GM10248 (cell line): ENCODE measurements around the gene ATP9B.

Experiments
- CTCF ChIA-PET: fragments of 300-600 bp; sonication (Branson Sonifier 250); formaldehyde crosslinking; extraction: SDS; loops from one replicate; lab custom pipeline; 2021; ENCODE audit warnings: antibody characterized with exemption; lab: Yijun Ruan, JAX
- POLR2A ChIA-PET: fragments of 350-650 bp; sonication (Branson Sonifier 250); formaldehyde crosslinking; extraction: SDS; loops from one replicate; lab custom pipeline; 2020; ENCODE audit warnings: antibody characterized with exemption; lab: Yijun Ruan, JAX
- DNase-seq: peaks from one replicate; pipeline ENCODE4 v3.0.0; 2012; ENCODE audit errors: extremely low spot score
- CTCF ChIP-seq: IDR thresholded peaks from 2 replicates; pipeline ENCODE4 v1.5.1; 2012; ENCODE audit warnings: mild to moderate bottlenecking, low read depth; ENCODE audit errors: extremely low read depth, missing control alignments, control extremely low read depth

The ATP9B gene

GRCh38 chr18:79234438-79234837 lies 165.2 kb downstream of the ATP9B start:
- CTCF ChIA-PET: interaction anchor here (1.1 to 1.4 kb wide), 2 partner anchors 26 to 250 kb away, joined by 3 to 4 read pairs; no protein-coding TSS in a partner anchor
- POLR2A ChIA-PET: no interaction called here
- DNase-seq: no peak
- no peak for TF ChIP-seq CTCF

GRCh38 chr18:79239631-79240030 lies 170.4 kb downstream of the ATP9B start:
- CTCF ChIA-PET: interaction anchor here (1.7 to 2.6 kb wide), 2 partner anchors 10 to 13 kb away, joined by 3 to 15 read pairs; no protein-coding TSS in a partner anchor
- POLR2A ChIA-PET: no interaction called here
- no peak for TF ChIP-seq CTCF

GRCh38 chr18:79241755-79242154 lies 172.6 kb downstream of the ATP9B start:
- CTCF ChIA-PET: interaction anchor here (1.2 to 2.6 kb wide), 4 partner anchors 11 to 34 kb away, joined by 3 to 15 read pairs (median 4); no protein-coding TSS in a partner anchor
- POLR2A ChIA-PET: no interaction called here
- TF ChIP-seq CTCF: no peak
- no peak for DNase-seq

More at GRCh38 chr18:79239631-79240030, 170.4 kb downstream of the ATP9B start:
- no peak for DNase-seq

- DNase-seq: no peak
- TF ChIP-seq CTCF: no peak
- CTCF ChIA-PET: interaction anchor here (1.2 to 2.6 kb wide), 5 partner anchors 10 to 257 kb away, joined by 3 to 15 read pairs (median 4); no protein-coding TSS in a partner anchor
- POLR2A ChIA-PET: no interaction called here
Observed at GRCh38 chr18:79242246-79242645, 173.1 kb downstream of the ATP9B start.

GRCh38 chr18:79245517-79246001 lies 176.4 kb downstream of the ATP9B start:
- ChIA-PET CTCF (interaction anchor here (0.7 to 1.1 kb wide), 5 partner anchors 13 to 370 kb away, joined by 3 to 5 read pairs (median 3); no protein-coding TSS in a partner anchor), POLR2A (no interaction called here)
- no peak for DNase-seq
- no peak for TF ChIP-seq CTCF

- CTCF ChIA-PET: no interaction called here
- TF ChIP-seq CTCF: peak; percentile 94
- peak; percentile 85 for DNase-seq
- POLR2A ChIA-PET: no interaction called here
Observed at GRCh38 chr18:79246309-79247108, 177.3 kb downstream of the ATP9B start.
